WI38 (cell line): ENCODE measurements around the gene TMEM126B.

ENCODE experiments used
- H3K4me3 ChIP-seq: 2 replicates; pipeline ENCODE4 v1.5.1; 2011; ENCODE audit warnings: low read depth, mild to moderate bottlenecking, control low read depth, low read length
- TF ChIP-seq, protein P1 (sequence below): IDR thresholded peaks from 2 replicates; pipeline ENCODE4 v1.5.1; 2012; ENCODE audit warnings: low read depth, mild to moderate bottlenecking, control low read depth, low read length

Gene TMEM126B

DNA sequence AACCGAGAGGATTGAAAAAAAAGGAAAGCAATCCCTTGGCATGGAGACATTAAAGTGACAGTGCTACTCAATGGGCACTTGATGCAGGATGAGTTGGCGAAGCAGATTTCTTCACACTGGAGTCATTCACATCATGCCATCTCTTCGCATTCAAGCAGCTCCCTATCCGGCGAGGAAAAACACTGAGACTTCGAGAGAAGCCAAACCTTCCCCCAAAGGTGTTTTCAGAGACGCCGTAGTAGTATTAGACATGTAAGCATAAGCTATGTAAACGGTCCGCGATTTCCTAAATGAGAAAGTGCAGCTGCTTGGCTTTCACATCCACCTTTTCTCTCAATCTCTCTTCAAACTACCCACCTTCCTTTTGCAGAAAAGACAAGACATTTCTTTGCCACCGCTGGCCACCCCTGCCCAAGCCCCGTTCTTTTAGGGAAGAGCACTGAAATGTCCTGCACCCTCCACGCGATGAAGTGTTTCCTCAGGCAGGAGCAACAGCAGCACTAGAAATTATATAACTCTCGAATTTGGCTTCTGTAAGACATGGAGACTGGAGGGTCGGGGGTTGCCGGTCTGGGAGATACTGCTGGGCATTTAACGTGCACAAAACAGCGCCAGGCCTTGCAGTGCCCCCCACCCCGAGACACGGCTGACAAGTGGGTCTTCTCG, 928 bp upstream of the TMEM126B start, which contains the start of gene DLG2:
DLG2 (minus strand) TSS at position 13 of the 666 bp plus-strand sequence.
- peak within 1 kb of the TSS; percentile 92 for H3K4me3 ChIP-seq
- TF ChIP-seq, protein P1, sequence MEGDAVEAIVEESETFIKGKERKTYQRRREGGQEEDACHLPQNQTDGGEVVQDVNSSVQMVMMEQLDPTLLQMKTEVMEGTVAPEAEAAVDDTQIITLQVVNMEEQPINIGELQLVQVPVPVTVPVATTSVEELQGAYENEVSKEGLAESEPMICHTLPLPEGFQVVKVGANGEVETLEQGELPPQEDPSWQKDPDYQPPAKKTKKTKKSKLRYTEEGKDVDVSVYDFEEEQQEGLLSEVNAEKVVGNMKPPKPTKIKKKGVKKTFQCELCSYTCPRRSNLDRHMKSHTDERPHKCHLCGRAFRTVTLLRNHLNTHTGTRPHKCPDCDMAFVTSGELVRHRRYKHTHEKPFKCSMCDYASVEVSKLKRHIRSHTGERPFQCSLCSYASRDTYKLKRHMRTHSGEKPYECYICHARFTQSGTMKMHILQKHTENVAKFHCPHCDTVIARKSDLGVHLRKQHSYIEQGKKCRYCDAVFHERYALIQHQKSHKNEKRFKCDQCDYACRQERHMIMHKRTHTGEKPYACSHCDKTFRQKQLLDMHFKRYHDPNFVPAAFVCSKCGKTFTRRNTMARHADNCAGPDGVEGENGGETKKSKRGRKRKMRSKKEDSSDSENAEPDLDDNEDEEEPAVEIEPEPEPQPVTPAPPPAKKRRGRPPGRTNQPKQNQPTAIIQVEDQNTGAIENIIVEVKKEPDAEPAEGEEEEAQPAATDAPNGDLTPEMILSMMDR, result no peak

GRCh38 chr11:85628771-85629341, 463 bp downstream of the TMEM126B start:
- H3K4me3 ChIP-seq, result peak overlapping the region; percentile 92
- TF ChIP-seq, protein P1, result no peak

GRCh38 chr11:85634747-85635146, 6.4 kb downstream of the TMEM126B start:
- TF ChIP-seq, protein P1, result no peak
- no peak overlapping the region for H3K4me3 ChIP-seq

DNA sequence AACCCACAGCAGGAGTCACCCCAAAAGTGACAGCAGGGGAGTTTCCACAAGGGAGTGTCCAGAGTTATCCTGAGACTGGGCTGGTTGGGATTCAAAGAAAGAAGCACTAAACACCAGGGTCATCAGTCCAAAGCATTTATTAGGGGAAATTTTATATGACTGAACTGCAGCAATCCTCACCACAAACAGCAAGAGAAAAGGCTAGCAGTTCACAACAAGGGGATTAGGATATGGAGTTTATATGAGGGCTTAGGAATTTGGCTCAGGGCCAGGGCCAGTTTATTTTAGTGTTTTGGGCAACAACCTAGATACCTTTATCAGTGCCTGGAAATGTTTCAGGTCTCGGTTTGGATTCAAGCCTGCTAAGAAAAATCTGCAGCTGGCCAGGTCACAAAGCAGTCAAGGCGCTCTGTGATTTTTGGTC, 14.8 kb downstream of the TMEM126B start:
- TF ChIP-seq, protein P1, result no peak
- no peak overlapping the region for H3K4me3 ChIP-seq

- TF ChIP-seq, protein P1, result no peak
- H3K4me3 ChIP-seq, result peak overlapping the region; percentile 89
Measured at GRCh38 chr11:85647078-85647477, 18.7 kb downstream of the TMEM126B start.

DNA sequence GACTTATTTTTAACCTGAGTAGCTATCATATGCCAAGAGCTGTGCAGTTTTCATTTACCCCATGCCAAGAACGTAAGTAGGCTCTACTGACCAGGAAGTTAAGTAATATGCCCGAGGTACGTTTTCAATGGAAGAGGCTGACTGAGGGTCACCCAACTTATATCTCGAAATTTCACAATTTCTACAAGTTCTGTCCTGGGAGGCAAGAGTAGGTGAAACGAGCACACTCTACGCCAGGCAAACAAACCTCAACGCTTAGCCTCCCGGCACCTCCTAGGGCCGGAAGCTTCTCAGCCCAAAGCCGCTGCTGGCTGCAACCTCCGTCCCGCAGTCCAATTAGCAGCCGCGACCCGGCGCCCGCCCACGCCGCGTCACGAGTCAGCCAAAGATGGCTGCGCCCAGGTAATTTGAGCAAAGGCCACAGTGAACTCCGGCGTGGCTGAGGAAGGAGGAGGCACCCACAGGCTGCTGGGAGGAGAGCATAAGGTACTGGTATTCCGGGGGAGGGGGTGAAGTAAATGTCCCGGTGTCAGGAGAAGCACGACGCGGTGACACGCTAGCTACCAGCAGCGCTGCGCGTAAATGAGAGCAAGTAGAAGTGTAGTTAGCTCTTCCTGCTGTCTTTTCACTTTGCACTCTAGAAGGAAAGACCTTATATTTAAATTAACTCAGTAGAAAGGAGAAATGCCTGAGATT, 19.4 kb downstream of the TMEM126B start, which contains the start of gene TMEM126A:
TMEM126A (plus strand) TSS at position 364 of the 696 bp plus-strand sequence. CDS start 2,289 bp downstream, outside the sequence.
- TF ChIP-seq, protein P1, result no peak
- H3K4me3 ChIP-seq, result peak within 1 kb of the TSS; percentile 89

DNA sequence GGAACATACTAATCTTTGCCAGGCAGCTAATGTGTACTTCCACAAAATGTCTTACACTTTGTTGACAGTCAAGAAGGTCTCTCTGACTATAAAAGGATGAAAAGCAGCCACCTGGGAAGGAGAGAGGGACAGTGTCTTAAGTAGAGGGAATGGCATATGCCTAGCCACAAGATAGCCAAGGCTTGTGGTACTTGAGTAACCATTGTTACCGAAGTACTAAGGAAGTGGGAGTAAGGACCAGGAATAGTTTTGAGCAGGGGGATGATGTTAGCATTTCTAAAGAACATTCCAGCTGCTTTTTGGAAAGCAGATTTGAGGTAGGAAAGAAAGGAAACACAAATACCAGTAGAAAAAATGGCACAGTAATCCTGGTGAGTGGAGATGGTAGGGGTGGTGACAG, 22.7 kb downstream of the TMEM126B start:
- TF ChIP-seq, protein P1, result no peak
- no peak overlapping the region for H3K4me3 ChIP-seq
